Measurements from ENCODE around the gene FAM168A.
A peak's percentile ranks its signal among the peaks of the same experiment; 100 is the strongest.

FAM168A gene

DNA sequence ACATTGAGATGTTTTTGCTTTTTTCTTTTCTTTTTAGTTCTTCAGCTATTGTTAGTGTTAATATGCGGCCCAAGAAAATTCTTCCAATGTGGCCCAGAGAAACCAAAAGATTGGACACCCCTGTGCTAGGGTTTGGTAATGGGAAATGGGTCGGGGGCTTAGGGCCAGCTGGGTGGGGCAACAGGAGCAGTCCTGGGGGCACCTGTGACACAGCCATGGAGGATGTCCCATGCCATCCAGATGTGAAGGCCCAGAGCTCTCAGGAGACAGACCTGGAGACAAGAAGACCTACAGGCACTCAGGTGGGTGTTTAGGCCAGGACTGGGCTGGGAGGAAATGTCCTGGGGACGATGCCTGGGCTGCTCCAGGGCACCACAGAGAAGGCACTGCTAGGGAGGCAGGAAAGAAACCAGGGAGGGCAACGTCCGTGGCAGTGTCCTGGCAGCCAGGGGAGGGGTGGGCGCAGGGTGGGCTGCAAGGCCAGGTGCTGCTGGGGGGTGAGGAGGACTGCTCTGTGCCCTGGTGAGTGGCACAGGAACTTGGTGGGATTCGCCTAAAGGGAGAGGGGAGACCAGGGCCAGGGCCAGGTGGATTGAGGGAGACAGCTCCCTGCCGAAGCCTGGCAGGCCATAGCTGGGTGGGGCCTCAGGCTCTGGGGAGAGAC lies 200.3 kb downstream of the FAM168A start:
- no peak for DNase-seq

DNA sequence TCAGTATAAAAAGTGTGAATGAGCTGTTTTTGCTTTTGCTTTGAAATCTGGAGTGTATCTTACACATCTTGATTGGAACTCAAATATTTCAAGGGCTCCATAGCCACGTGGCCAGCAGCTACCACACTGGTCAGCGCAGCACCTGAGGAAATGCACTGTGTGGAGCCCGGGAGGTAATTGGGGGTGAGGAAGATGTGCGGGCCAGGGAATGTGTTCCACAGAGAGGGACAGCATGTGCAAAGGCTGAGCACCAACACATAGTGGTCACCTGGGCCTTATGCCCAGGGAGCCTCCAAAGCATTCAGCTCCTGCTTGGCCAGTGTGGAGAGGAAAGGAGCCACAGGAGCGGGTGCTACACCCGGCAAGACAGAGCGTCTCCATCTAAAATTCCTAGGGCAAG lies 200.9 kb downstream of the FAM168A start:
- DNase-seq, result no peak

DNA sequence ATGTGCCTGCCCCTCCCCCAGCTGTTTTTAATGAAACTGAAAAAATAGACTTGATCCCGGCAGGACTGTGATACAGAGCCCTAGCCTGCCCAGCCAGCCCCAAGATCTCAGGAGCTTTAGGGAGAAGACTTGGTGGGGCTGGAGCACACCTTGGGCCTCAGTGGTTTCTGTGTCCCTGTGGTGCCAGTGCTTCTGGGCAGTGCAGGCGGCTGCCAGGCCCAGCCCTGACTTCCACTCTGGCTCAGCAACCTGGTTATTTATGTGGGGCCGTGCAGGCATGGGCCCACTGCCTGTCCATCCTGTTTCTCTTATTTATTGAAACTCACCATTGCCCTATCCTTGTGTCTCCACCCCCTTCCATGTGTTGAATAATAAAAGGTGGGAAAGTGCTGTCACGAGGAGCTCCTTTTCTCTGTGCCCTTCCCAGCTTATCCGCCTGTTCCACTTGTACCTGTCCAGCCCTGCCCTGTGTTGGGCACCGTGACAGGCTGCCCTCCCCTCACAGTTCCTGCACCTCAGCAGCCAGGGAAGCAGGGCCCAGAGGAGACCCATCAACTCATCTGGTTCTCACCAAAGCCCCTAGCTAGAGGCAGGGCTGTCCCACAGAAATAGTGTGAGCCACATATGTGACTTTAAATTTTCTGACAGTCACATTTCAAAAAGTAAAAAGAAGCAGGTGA lies 201.5 kb downstream of the FAM168A start:
- DNase-seq, result no peak

DNA sequence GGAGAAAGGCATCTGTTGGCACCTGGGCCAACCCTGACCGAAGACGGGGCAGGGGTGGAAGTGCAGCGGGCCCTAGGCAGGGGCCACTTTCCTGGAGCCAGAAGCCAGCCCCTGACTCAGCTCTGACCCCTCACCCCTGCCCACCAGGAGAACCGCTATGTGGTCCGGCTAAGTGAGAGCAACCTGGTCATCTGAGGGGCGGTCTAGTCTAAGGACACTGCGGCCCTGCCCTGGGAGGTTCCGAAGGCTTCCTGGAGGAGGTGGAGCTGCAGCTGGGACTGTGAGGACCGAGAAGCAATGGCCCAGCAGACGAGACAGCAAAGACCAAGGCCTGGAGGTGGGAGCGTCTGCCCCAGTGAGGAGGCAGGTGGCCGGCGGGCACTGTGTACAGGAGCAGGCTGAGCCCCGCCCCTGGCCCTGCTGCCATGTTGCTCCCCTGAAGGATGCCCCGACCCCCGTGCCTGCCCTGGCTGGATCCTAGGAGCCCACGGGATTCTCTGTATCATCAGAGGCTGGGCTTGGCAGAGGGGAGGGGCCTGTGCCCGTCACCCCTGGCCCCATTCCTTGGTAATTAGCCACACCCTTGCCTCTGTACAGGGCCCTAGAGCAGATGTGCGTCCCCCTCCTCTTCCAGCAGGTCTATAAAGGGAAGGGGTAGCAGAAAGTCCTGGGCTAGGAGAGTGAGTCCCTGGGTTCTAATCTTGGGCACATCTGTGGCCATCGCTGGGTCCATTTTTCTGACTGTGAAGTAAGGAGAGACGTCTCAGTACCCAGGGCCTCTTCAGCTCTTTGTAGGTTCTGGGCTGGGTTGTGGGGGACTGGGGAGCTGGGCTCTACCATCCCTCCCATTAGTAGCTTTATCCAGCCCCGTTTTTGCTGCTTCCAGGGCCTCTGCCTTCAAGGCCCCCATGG lies 202.4 kb downstream of the FAM168A start:
- DNase-seq, result no peak

DNA sequence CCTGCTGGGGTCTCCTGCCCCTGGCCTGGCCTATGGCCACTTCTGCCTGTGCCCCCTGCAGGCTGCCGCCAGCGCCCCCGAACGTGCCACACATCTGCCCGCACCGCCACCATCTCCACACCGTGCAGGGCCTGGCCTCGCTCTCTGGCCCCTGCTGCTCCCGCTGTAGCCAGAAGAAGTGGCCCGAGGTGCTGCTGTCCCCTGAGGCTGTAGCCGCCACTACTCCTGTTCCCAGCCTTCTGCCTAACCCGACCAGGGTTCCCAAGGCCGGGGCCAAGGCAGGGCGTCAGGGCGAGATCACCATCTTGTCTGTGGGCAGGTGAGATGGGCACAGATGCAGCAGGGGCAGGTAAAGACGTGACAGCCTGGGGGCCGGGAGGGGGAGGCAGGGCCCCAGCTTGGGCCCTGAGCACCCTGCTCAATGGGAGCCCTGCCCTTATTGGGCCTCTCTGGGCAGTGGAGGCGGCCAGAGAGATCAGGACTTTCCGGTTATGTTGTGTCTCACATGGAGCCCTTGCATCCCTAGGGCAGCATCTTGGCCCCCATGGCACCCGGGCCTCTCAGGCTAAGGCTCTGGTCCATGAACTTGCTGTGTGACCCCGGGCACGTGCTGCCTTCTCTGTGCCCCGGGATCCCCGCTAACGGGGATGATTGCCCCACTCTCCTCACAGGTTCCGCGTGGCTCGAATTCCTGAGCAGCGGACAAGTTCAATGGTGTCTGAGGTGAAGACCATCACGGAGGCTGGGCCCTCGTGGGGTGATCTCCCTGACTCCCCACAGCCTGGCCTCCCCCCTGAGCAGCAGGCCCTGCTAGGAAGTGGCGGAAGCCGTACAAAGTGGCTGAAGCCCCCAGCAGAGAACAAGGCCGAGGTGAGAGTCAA lies 203.3 kb downstream of the FAM168A start:
- DNase-seq, result no peak

DNA sequence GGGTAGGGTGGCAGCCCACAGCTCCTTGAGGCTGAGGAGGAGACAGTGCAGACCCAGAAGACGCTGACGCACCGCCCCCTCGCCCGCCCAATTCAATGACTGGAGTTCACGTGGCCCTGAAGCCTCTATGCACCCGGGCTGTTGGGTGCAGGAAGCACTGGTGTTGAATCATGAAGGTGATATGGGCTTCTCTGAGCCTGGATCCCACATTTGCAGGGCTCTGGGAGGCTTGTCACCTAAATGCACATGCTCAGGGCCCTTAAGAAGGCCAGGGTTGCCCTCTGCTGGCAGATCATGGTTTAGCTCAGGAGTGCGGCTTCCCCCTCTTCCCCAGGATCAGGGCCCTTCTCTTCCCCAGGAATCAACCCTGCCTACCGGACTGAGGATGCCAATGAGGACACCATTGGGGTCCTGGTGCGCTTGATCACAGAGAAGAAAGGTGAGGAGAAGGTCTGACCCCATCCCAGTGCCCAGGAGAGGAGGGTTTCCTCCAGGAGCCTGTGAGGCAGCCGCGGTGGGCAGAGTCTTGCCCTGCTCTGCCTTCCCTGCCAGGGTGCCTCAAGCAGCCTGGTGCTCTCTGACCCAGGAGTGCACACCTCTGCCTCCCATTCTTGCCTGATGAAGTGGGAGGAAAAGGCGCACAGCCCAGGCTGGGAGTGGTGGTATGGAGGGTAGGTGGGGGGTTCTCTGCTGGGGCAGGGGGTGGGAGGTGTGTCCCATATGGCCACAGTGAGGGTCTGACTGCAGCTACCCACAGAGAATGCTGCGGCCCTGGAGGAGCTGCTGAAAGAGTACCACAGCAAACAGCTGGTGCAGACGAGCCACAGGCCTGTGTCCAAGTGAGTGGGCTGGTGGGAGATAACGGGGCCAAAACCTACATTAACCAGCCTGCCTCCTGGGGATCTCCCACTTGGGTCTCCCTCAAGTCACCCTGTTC lies 204.2 kb downstream of the FAM168A start:
- DNase-seq, result peak; percentile 39

DNA sequence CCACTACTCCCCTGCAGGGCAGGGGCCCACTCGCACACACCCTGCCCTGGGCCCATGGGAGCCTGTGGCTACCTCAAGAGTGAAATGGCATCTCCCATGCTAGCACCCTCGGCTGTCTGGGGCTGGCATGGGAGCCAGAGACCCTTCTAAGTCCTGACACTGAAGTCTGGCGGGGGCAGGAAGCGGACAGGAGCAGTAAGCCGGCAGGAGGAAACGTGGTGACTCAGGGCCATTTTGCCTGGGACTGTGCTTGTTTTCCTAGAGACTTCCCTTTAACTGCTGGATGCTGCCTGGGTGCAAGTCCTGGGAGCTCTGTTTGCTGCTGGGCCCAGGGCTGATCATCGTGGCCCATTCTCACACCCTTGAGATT lies 204.9 kb downstream of the FAM168A start:
- no peak for DNase-seq

DNA sequence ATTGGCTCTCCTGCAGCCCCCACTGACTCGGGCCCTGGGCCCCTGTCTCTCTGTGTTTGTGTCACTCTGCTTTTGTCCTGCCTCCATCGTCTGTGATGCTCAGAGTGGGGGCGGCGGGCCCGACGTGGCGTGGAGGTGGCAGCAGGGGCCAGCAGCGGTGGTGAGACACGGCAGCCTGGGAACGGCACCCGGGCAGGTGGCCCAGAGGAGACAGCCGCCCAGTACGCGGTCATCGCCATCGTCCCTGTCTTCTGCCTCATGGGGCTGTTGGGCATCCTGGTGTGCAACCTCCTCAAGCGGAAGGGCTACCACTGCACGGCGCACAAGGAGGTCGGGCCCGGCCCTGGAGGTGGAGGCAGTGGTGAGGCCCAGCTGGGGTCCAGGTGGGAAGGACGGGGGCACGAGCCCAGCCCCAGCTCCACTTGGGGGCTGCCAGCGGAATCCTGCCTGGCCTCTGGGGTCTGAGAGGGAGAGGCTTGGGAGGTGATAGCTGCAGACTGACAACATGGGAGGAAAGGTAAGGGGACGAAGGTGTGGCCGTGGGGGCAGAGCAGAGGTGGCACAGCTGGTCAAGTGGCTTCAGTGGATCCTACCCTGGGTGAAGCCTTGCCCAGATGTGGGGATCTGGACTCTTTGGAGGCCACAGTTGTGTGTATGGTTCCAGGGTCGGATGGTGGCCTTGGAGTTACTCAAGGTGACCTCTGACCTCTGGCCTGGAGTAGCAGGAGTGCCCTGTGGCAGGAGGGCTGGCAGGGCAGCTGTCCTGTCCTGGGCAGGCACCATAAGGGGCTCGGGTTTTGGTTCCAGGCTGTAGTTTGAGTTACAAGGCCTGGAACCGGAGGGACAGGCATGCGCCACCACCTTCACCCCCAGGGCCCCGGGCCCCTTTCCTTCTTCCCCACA lies 205.6 kb downstream of the FAM168A start:
- no peak for DNase-seq

DNA sequence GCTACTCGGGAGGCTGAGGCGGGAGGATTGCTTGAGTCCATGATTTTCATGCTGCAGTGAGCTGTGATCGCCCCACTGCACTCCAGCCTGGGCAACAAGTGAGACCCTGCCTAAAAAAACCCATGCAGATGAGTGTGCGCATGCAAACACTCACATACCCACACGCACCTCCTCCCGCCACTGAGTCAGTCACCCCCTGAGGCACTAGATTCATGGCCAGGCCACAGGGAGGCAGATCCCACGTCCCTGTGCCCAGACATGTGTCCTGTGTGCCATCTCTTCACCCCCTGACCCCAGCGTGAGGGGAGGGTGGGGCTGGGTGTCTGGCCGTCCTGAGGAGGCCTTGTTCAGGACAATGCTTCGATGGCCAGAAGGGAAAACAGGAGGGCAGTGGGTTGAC lies 206.2 kb downstream of the FAM168A start:
- no peak for DNase-seq

DNA sequence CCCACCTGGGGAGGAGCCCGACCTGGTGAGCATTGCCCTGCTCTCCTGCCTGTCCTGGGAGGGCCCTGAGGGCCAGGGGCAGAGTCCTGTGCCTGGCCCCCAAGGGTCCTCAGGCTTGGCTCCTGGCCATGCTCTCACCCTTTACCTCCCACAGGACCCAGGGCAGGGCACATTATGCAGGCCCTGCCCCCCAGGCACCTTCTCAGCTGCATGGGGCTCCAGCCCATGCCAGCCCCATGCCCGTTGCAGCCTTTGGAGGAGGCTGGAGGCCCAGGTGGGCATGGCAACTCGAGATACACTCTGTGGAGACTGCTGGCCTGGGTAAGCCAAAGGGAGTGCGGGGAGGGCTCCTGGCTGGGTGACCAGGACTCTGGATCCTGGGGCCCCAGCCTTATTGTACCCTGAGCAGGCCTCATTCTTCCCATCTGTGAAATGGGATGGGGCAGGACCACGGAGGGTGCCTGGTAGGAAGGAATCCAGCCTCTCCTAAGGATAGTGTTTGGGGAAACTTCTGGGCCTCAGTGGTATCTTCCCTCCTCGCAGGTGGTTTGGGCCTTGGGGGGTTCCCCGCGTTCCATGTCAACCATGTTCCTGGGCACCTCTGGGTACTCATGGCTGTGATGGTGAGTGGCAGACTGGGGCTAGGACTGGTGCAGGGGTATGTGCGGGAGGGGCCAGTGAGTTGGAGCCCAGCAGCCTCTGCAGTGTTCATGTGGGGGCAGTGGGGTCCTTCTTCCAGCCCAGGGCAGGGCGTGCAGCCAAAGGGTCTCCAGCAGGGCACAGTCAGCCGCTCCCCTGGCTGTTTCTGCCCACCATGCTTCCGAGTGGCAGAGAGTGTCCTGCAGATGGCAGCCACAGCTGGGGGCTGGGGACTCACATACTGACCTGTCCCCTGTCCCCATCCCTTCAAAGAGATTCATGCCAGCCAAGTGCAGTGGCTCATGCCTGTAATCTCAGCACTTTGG lies 207.0 kb downstream of the FAM168A start:
- no peak for DNase-seq

DNA sequence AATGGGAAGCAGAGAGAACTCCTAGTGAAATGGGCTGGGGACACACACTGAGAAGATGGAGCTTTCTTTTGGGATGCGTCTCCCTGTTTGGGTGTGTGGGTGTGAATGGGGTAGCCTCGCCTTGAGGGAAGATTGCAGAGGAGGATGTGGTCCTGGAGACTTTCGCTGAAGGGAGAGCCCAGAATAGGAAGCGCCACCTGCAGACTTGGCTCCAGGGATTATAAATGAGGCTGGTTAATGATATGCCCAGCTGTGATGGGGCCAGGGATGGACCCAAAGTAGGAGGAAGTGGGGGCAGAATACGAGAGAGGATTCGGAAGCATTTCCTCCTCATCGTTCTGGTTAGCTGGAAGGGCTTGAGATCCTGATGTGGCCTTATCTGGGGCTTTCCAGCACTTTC lies 208.0 kb downstream of the FAM168A start:
- no peak for DNase-seq

DNA sequence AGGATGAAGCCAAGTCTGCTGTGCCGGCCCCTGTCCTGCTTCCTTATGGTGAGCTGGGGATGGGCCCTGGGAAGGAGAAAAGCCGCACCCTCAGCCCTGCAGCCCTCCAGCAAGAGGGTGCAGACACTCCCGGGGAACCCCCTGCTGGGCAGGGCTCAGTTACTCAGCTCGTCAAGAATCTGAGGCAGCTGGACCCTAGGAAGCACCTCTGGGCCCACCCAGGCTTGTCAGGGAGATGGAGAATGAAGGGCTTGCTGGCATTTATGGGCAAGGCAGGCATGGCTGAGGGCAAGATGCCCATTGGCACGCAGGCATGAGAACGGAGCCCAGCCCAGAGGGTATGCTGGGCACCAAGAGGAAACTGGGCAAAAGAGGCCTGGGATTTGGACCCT lies 208.8 kb downstream of the FAM168A start:
- no peak for DNase-seq

DNA sequence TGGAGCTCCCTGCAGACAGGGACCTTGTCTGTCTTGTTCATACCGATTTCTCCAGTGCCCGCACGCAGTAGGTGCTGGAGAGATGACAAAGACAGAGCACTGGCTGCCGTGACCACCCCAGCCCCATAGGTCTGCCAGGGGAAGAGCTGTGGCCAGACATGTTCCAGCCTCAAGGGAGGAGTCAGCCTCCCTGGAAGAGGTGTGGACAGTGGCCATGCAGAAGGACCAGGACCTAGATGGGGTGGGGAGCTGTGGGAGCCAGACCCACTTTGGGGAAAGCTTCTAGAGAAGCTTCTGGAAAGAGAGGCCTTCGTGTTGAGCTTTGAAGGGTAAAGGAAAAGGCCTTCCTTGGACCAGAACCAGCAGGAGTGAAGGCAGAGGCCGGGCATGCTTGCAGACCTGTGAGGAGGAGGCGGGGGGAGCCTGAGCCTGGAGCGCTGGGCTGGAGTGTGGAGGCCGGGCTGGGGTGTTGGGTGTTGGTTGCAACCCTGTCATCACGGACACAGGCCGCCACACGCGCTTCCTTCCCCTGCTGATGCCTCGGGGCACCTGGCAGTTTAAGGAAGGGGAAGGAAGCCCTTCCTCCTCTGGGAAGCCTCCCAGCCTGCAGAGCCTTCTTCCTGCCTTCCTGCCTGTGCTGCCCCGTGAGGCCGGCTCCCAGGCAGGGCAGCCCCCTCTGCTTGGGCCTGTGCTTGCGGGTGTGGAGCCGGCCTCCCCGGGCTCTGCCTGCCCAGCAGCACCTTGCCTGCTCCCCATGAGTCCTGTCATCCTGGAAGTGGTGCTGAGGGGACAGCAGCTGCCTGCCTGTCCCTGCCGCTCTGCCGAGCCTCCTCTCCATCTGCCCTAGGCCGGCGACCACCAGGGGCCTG lies 209.4 kb downstream of the FAM168A start:
- no peak for DNase-seq

DNA sequence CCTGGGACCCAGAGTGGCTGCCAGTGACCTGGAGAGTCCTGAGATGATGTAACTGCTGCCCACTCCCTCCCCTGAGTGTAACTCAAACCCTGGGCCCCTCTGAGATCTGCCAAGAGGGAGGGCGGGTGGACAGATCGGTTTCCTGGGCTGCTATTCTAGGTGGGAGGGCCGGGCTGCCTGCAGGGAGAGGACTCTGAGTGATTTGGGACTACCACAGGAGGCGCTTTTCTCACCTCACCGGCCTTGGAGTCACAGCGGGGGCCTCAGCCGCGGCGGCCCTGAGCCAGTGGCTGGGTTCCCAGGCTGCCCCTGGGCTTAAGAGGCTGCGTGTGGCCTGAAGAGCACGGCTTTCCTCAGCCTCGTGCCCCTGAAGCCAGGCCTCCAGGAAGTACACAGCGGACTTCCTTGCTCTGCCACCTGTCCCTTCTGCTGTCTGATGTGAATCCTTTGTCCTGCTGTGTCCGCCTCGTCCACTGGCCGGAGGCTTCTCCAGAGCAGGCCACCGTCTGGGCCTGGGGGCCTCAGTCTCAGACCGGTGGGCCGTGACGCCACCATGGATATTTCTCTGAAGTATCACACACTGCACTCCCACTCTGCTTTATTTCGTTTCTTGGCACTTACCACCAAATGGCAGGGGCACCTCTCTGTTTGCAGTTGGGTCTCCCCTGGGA lies 210.2 kb downstream of the FAM168A start:
- DNase-seq, result no peak

DNA sequence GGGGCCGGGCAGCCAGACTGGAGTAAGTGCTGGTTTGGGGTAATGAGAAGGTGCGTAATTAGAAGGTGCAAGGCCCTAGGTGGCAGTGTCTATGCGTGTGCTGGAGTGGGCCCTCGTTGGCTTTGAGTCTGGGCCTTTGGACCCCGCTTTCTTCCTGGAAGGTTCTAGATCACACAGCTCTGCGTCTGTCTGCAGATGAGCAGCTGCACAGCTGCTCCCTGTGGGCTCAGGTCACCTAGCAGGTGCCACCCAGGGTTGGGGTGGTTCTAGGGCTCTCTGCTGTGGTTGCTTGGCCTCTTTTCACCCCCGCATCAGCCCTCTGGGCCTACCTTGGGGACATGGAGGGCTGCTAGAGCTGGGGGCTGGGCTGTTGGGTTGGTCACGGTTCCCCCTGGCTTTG lies 211.4 kb downstream of the FAM168A start:
- no peak for DNase-seq

DNA sequence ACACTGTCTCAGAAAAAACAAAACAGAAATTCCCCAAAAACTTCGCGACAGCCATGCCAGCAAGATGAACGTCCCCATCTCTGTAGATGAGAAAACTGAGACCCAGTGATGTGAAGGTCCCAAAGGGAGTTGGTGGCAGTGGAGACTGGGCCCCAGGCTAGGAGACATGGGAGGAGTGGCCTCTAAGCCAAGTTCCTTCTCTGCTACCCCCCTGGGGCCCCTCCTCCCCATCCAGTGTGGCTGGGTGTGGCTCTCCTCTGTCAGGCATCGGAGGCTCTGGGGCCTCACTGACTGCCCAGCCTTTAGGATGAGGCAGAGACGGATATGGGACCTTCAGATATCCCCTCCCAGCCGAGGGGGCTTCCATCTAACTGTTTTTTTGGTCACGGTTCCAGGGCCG lies 211.9 kb downstream of the FAM168A start:
- DNase-seq, result no peak

DNA sequence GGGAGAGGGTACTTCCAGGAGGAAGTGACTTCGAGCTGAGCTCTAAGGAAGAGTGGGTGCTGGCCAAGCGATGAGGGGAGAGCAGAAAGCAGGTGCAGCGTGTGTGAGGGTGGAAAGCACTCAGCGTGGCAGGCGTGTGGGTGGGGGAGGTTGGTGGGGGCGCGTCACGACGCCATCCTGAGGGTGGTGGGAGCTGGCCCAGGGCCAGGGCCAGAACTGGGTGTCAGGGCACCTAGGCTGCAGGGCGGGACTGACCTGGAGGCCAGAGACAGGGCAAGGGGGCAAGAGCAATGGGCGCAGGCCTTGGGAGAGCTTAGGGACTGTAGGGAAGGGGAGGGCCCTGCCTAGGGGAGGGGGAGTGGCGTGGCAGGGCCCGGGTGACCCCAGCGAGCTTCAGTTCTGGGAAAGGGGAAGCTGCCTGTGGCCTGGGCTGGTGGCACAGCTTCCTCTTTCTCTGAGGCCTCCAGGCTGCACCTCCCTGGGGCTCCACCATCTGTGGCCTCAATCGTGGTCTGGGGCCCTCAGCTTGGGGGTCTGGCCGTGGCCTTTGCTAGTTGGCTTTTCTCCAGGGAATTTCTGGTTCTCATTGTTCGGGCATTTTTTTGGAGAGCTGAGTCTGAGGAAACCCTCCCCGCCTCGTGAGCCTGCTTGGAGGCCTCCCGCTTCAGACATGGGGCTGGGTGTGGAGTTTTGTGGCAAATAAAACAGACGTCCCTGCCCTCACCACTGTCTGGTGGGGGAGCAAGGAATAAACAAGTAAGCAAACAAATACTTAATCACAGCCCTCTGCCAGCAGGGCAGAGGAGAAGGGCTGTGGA lies 212.8 kb downstream of the FAM168A start:
- DNase-seq, result no peak

Measured in NCI-H446 treated with DMSO at 0.1 percent for 48 hours (cell line).